Activated naive CD8-positive, alpha-beta T cell (primary cell): ENCODE measurements around the gene PCDH17.

Experiments
- H3K27ac Mint-ChIP-seq: one replicate; pipeline ENCODE4 v1.8.0; 2021; ENCODE audit warnings: mixed read lengths
- H3K27me3 Mint-ChIP-seq: one replicate; pipeline ENCODE4 v1.8.0; 2021; ENCODE audit warnings: mixed read lengths
- H3K36me3 Mint-ChIP-seq: one replicate; pipeline ENCODE4 v1.8.0; 2021; ENCODE audit warnings: mixed read lengths
- H3K4me1 Mint-ChIP-seq: one replicate; pipeline ENCODE4 v1.8.0; 2021; ENCODE audit warnings: low read depth, mixed read lengths
- H3K4me3 Mint-ChIP-seq: one replicate; pipeline ENCODE4 v1.8.0; 2021; ENCODE audit warnings: mild to moderate bottlenecking, mixed read lengths
- H3K9me3 Mint-ChIP-seq: one replicate; pipeline ENCODE4 v1.8.0; 2021; ENCODE audit warnings: low read depth, mixed read lengths

The PCDH17 gene

DNA sequence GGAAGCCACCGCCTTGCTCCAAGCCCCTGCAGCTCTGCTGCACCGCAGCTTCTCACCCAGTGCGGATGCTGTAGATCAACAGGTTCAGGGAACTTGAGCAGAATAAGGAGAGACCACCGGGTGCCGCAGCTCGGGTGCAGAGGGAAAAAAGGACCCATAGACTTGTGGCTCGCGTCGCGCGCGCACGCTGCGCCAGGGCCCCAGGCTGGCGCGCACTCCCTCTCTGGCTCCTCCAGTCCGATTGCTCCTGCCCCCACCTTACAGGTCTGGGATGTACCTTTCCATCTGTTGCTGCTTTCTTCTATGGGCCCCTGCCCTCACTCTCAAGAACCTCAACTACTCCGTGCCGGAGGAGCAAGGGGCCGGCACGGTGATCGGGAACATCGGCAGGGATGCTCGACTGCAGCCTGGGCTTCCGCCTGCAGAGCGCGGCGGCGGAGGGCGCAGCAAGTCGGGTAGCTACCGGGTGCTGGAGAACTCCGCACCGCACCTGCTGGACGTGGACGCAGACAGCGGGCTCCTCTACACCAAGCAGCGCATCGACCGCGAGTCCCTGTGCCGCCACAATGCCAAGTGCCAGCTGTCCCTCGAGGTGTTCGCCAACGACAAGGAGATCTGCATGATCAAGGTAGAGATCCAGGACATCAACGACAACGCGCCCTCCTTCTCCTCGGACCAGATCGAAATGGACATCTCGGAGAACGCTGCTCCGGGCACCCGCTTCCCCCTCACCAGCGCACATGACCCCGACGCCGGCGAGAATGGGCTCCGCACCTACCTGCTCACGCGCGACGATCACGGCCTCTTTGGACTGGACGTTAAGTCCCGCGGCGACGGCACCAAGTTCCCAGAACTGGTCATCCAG, 964 bp downstream of the PCDH17 start:
- Mint-ChIP-seq H3K9me3 (no peaks in the 10 kb centered on the region), H3K36me3 (no peaks in the 10 kb centered on the region), H3K4me1 (peaks cover 43% of the 10 kb centered on the region), H3K4me3 (peak overlapping the region; percentile 85), H3K27ac (no peak overlapping the region), H3K27me3 (peaks cover 59% of the 10 kb centered on the region)

DNA sequence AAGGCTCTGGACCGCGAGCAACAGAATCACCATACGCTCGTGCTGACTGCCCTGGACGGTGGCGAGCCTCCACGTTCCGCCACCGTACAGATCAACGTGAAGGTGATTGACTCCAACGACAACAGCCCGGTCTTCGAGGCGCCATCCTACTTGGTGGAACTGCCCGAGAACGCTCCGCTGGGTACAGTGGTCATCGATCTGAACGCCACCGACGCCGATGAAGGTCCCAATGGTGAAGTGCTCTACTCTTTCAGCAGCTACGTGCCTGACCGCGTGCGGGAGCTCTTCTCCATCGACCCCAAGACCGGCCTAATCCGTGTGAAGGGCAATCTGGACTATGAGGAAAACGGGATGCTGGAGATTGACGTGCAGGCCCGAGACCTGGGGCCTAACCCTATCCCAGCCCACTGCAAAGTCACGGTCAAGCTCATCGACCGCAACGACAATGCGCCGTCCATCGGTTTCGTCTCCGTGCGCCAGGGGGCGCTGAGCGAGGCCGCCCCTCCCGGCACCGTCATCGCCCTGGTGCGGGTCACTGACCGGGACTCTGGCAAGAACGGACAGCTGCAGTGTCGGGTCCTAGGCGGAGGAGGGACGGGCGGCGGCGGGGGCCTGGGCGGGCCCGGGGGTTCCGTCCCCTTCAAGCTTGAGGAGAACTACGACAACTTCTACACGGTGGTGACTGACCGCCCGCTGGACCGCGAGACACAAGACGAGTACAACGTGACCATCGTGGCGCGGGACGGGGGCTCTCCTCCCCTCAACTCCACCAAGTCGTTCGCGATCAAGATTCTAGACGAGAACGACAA, 1.8 kb downstream of the PCDH17 start:
- H3K4me1 Mint-ChIP-seq: peaks cover 43% of the 10 kb centered on the region
- peaks cover 54% of the 10 kb centered on the region for H3K27me3 Mint-ChIP-seq
- no peak overlapping the region for H3K27ac Mint-ChIP-seq
- H3K9me3 Mint-ChIP-seq: no peaks in the 10 kb centered on the region
- H3K36me3 Mint-ChIP-seq: no peaks in the 10 kb centered on the region
- peak overlapping the region; percentile 85 for H3K4me3 Mint-ChIP-seq

DNA sequence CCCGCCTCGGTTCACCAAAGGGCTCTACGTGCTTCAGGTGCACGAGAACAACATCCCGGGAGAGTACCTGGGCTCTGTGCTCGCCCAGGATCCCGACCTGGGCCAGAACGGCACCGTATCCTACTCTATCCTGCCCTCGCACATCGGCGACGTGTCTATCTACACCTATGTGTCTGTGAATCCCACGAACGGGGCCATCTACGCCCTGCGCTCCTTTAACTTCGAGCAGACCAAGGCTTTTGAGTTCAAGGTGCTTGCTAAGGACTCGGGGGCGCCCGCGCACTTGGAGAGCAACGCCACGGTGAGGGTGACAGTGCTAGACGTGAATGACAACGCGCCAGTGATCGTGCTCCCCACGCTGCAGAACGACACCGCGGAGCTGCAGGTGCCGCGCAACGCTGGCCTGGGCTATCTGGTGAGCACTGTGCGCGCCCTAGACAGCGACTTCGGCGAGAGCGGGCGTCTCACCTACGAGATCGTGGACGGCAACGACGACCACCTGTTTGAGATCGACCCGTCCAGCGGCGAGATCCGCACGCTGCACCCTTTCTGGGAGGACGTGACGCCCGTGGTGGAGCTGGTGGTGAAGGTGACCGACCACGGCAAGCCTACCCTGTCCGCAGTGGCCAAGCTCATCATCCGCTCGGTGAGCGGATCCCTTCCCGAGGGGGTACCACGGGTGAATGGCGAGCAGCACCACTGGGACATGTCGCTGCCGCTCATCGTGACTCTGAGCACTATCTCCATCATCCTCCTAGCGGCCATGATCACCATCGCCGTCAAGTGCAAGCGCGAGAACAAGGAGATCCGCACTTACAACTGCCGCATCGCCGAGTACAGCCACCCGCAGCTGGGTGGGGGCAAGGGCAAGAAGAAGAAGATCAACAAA, 2.6 kb downstream of the PCDH17 start:
- peaks cover 46% of the 10 kb centered on the region for H3K27me3 Mint-ChIP-seq

DNA sequence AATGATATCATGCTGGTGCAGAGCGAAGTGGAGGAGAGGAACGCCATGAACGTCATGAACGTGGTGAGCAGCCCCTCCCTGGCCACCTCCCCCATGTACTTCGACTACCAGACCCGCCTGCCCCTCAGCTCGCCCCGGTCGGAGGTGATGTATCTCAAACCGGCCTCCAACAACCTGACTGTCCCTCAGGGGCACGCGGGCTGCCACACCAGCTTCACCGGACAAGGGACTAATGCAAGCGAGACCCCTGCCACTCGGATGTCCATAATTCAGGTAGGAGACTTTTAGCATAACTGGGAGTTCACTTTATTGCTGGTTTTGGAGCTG, 3.3 kb downstream of the PCDH17 start:
- Mint-ChIP-seq H3K4me3 (no peak overlapping the region), H3K9me3 (no peaks in the 10 kb centered on the region)

More for the DNA sequence above, 2.6 kb downstream of the PCDH17 start:
- Mint-ChIP-seq H3K9me3 (no peaks in the 10 kb centered on the region), H3K4me3 (peak overlapping the region; percentile 49), H3K27ac (no peak overlapping the region), H3K4me1 (peaks cover 35% of the 10 kb centered on the region), H3K36me3 (no peaks in the 10 kb centered on the region)

DNA sequence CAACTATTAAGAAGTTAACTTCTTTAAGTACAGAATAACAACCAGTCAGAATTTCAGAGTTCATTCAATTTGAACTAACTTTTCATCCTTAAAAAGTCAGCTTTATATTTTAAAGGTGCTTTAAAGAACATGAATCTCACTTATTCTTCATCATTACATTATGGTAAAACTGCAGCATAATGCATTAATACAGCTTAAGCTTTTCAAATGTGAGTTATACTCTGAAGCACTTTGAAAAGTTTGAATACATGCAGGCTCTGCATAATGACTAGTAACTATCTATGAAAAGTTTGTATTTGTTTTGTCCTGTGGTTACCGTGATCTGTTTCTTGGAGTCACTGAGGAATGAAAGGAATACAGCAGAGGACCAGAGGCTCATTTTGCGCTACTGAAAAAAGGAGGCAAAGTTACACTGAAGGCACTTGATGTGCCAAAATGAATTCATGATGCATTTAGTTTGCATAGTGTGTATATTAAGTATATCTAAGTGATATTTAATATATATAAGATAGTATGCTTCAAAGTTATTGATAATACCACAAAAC, 4.1 kb downstream of the PCDH17 start:
- Mint-ChIP-seq H3K27me3 (peaks cover 36% of the 10 kb centered on the region), H3K27ac (no peak overlapping the region), H3K36me3 (no peaks in the 10 kb centered on the region), H3K9me3 (no peaks in the 10 kb centered on the region), H3K4me1 (peaks cover 22% of the 10 kb centered on the region), H3K4me3 (no peak overlapping the region)

More for the DNA sequence above, 3.3 kb downstream of the PCDH17 start:
- H3K36me3 Mint-ChIP-seq: no peaks in the 10 kb centered on the region
- peaks cover 29% of the 10 kb centered on the region for H3K4me1 Mint-ChIP-seq
- peaks cover 42% of the 10 kb centered on the region for H3K27me3 Mint-ChIP-seq
- no peak overlapping the region for H3K27ac Mint-ChIP-seq

DNA sequence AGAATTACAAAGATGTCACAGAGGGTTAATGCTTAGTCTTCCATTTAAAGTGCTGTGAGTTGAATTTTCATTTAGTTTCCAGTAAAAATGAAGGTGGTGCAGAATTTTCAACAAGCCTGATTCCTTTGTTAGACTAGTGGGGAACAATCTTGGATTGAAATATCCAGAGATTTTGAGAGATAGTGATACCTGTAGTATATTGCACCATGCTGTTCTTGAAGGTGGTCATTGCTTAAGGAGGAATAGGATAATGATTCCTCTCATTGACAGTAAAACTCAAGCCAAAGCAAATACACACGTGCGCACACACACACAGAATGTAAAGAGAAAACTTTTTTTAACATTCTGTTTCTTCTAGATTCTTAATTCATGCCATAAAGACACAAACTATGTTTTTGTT, 5.3 kb downstream of the PCDH17 start:
- Mint-ChIP-seq H3K4me1 (peaks cover 10% of the 10 kb centered on the region), H3K36me3 (no peaks in the 10 kb centered on the region), H3K9me3 (no peaks in the 10 kb centered on the region), H3K4me3 (no peak overlapping the region), H3K27ac (no peak overlapping the region), H3K27me3 (peaks cover 26% of the 10 kb centered on the region)

DNA sequence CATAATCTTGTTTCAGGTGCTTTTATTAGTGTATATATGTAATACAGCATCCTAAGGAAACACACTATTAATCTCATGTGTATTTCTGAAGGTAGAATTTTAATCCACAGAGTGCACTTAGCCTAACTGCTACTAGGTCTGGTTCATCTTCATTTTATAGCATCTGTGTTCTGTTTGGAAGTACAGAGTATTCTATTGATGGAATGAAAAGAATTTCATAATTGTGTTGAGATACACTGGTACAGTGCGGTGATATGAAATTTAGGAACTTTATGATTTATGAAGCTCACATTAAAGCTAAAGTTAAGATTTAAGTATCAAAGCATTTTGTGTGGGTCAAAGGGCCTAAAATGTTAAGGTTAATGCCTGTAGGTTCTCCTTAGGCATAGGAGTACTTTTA, 6.0 kb downstream of the PCDH17 start:
- H3K9me3 Mint-ChIP-seq: no peaks in the 10 kb centered on the region
- H3K4me1 Mint-ChIP-seq: peaks cover 5% of the 10 kb centered on the region
- peaks cover 21% of the 10 kb centered on the region for H3K27me3 Mint-ChIP-seq
- H3K27ac Mint-ChIP-seq: no peak overlapping the region
- no peak overlapping the region for H3K4me3 Mint-ChIP-seq
- H3K36me3 Mint-ChIP-seq: no peaks in the 10 kb centered on the region

DNA sequence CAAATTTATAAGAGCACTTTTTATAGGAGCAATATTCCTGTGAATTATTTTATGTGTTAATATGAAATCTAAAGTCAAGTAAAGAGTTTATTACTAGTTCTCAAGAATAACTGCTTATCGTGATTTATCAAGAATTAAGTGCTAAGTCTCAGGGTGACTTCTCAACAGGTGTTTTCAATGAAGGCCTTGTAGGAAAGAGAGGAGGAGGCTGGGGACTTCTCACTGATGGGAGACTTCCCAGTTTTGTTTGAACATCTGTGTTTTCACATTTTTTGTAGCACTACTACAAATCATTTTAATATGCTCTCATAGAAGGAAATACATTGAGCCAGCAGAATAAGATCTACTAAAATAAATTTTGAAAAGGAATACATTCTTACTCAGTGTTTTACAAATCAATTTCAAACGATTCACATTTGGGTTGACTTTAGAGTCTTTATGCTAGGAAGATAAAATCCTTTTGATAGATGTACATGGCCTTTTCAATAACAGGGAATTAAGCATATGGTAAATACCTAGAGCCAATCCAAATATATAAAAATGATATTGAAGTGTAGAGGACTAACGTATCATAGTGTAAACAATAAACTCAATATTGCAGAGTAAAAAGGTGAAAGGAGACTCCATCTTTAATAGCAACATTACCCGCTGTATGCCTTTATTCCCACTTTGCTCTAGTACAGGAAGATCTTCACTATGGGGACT, 6.8 kb downstream of the PCDH17 start:
- H3K4me1 Mint-ChIP-seq: peaks cover 2% of the 10 kb centered on the region
- no peaks in the 10 kb centered on the region for H3K36me3 Mint-ChIP-seq
- H3K9me3 Mint-ChIP-seq: no peaks in the 10 kb centered on the region
- no peak overlapping the region for H3K4me3 Mint-ChIP-seq
- peaks cover 18% of the 10 kb centered on the region for H3K27me3 Mint-ChIP-seq
- no peak overlapping the region for H3K27ac Mint-ChIP-seq

DNA sequence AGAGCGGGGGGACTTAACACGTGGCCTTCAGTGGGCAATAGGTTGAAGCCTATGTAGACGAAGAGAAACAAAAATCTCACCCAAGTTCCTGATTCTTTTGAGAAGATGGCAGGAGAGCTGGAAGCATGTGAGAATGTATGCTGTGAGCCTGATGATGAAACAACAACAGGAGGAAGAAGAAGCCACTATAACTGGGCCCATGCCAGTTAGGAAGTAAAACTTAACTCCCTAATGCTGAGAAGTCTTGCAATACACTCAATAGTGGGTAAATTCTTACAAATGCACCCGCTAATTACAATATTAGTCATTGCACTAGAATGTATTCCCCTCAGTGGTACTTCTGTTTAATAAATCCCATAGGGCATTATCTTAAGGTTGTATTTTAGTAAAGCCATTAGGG, 9.1 kb downstream of the PCDH17 start:
- no peak overlapping the region for H3K4me3 Mint-ChIP-seq
- H3K36me3 Mint-ChIP-seq: no peaks in the 10 kb centered on the region
- H3K9me3 Mint-ChIP-seq: no peaks in the 10 kb centered on the region
- no peaks in the 10 kb centered on the region for H3K4me1 Mint-ChIP-seq
- no peak overlapping the region for H3K27ac Mint-ChIP-seq
- peaks cover 6% of the 10 kb centered on the region for H3K27me3 Mint-ChIP-seq

DNA sequence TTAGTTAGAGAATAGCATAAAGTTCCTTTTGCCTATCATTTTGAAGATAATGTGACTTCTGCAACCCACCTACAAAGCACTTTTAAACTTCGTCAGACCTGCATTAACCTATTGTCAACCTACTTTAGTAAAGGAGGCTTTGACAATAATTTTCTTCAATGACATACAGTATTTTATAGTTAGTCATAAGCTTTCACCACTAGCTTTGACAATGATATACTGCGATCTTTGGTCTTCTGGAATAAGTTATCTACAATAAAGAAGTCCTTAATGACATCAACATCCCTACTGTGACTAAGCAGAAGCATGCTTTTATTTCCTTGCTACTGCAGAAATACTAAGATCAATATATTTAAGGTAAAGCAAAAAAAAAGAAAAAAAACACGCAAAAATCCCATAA, 9.5 kb downstream of the PCDH17 start:
- H3K4me1 Mint-ChIP-seq: no peaks in the 10 kb centered on the region
- peaks cover 4% of the 10 kb centered on the region for H3K27me3 Mint-ChIP-seq
- H3K27ac Mint-ChIP-seq: no peak overlapping the region
- H3K36me3 Mint-ChIP-seq: no peaks in the 10 kb centered on the region
- no peaks in the 10 kb centered on the region for H3K9me3 Mint-ChIP-seq
- no peak overlapping the region for H3K4me3 Mint-ChIP-seq

DNA sequence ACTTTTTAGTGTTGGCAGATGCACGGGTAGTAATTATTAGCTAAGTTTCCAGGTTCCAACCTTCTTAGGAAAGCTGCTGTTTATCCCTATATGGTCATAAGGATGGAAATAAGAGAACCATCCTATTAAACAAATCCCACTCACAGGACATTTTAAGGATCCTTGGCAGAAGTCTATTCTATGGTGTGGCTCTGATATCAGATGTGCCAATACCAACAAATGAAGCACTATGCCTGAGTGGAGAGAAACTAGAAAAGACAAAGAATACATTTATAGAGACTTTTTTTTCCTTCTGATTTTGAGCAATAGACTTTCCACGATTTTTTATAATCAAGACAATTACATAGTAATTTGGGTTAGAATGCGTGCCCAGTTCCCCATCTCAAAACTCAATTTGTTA, 12.6 kb downstream of the PCDH17 start:
- no peaks in the 10 kb centered on the region for H3K27me3 Mint-ChIP-seq
- no peaks in the 10 kb centered on the region for H3K4me1 Mint-ChIP-seq
- H3K4me3 Mint-ChIP-seq: no peak overlapping the region
- no peaks in the 10 kb centered on the region for H3K36me3 Mint-ChIP-seq
- no peaks in the 10 kb centered on the region for H3K9me3 Mint-ChIP-seq
- no peak overlapping the region for H3K27ac Mint-ChIP-seq

DNA sequence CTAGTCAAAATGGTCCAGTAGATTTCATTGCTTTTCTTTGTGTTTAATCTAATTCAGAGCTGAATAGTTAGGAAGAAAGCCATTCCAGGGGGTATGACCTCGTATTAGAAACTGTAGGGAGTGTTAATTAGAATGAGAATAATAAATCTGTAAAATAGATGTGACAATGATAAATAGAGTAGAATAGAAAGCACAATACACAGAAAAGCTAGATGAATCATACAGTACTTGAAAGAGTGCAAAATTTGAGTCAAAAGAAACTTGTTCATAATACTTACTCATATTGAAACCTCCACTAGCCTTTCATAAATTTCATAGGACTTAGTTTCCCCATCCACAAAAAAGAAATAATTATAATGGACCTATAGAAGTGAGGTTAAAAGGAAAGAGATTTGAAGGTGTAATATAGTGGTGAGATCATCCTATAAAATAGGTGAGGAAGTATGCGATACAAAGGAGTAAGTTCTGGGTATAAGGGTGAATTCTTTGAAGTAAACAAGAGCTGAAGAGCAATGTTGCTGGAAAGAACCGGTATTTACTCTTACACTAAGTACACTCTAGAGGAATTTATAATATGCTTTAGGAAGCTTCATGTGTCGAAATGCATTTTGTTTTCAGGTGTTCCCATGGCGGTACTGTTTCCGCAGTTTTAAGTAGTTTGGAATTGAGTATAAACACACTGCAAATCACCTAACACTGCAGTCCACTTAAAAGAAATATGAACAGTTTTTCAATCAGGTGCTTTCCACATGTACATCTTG, 21.9 kb downstream of the PCDH17 start:
- Mint-ChIP-seq H3K27me3 (no peaks in the 10 kb centered on the region), H3K27ac (no peak overlapping the region), H3K36me3 (no peaks in the 10 kb centered on the region), H3K9me3 (peaks cover 2% of the 10 kb centered on the region), H3K4me3 (no peak overlapping the region), H3K4me1 (no peaks in the 10 kb centered on the region)

DNA sequence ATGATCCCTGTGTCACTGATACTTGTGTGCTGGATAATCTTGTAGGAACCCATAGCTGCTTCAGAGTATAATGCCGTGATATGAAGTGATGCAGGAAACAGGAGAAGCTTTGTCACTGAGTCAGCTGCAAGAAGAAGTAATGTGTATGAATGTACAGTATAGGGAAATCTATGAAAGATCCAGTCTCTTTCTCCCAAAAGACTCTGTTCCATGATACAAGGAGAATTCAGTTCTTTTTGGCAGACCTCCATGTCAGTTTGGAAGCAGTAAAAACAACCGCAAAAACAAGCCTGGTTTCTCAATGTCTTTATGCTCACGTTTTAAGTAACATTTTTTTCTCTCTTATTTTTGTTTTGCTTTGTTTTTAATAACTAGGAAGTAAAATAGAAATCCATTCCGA, 33.9 kb downstream of the PCDH17 start:
- H3K9me3 Mint-ChIP-seq: no peaks in the 10 kb centered on the region
- no peaks in the 10 kb centered on the region for H3K36me3 Mint-ChIP-seq
- H3K4me3 Mint-ChIP-seq: no peak overlapping the region
- H3K4me1 Mint-ChIP-seq: no peaks in the 10 kb centered on the region
- no peaks in the 10 kb centered on the region for H3K27me3 Mint-ChIP-seq
- H3K27ac Mint-ChIP-seq: no peak overlapping the region
